ENCODE measurements around the gene SYNDIG1. TPM values are rescaled to one million over a fixed set of nuclear protein-coding genes. Genes with fewer than 3 reads are reported as not detected.

Gene SYNDIG1
- total RNA-seq, 1 experiment from 2014 or later = 17.9 TPM

DNA sequence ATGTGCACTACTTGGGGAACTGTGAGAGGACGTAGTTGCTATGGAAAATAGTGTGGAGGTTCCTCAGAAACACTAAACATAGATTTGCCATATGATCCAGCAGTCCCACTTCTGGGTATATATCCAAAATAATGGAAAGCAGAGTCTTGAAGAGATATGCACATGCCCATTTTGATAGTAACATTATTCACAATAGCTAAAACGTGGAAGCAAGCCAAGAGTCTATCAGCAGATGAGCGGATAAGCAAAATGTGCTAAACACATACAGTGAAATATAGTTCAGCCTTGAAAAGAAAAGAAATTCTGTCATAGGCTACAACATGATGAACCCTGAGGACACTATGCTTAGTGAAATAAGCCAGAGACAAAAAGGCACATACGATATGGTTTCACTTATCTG is 11.1 kb downstream of the SYNDIG1 start:
- ChIA-PET POLR2A (ENCODE audit: low non-redundant PET) (no interaction called here), CTCF (no interaction called here)
- TF ChIP-seq, protein P1, sequence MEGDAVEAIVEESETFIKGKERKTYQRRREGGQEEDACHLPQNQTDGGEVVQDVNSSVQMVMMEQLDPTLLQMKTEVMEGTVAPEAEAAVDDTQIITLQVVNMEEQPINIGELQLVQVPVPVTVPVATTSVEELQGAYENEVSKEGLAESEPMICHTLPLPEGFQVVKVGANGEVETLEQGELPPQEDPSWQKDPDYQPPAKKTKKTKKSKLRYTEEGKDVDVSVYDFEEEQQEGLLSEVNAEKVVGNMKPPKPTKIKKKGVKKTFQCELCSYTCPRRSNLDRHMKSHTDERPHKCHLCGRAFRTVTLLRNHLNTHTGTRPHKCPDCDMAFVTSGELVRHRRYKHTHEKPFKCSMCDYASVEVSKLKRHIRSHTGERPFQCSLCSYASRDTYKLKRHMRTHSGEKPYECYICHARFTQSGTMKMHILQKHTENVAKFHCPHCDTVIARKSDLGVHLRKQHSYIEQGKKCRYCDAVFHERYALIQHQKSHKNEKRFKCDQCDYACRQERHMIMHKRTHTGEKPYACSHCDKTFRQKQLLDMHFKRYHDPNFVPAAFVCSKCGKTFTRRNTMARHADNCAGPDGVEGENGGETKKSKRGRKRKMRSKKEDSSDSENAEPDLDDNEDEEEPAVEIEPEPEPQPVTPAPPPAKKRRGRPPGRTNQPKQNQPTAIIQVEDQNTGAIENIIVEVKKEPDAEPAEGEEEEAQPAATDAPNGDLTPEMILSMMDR (conservative IDR thresholded peaks at IDR 0.05; ENCODE audit: low read depth, low read length) = no peak
- BruUV-seq (replicated peaks) = no TSS peak
- no peak for DNase-seq (ENCODE audit: low spot score)
- no peaks in the 10 kb centered on the region for H3K27me3 ChIP-seq (replicated peaks; ENCODE audit: insufficient read depth, low read depth, low read length, poor library complexity)
- H3K9me3 ChIP-seq (ENCODE audit: low read depth, low read length, poor library complexity, severe bottlenecking) = no peaks in the 10 kb centered on the region
- H3K4me1 ChIP-seq (ENCODE audit: insufficient read depth, low read length, poor library complexity, severe bottlenecking) = peaks cover 4% of the 10 kb centered on the region
- no peak overlapping the region for H3K4me3 ChIP-seq (ENCODE audit: low read depth, low read length, poor library complexity, severe bottlenecking)
- H3K27ac ChIP-seq (ENCODE audit: low read depth, low read length, poor library complexity, severe bottlenecking) = no peak overlapping the region
- intact Hi-C loops (cut with micrococcal nuclease; ENCODE audit: unreplicated experiment) = no loop called here
- H3K36me3 ChIP-seq (ENCODE audit: insufficient read depth, low read length, poor library complexity, severe bottlenecking) = no peaks in the 10 kb centered on the region

DNA sequence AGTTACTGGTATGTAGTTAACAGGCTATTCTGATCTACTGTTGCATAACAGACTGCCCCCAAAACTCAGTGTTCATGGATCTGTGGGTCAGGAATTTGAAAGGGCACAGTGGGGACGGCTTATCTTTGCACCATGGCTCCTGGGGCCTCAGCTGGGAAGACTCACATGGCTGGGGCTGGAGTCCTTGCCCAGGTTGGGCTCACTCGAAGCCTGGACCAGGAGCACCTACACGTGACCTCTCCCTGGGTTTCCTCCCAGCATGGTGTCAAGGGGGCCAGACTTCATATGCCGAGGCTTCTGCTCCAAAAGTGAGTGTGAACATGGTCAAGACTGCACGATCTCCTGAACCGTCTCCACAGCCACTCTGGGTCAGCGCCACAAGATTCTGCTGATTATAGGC is 11.7 kb downstream of the SYNDIG1 start:
- ChIA-PET CTCF (no interaction called here), POLR2A (ENCODE audit: low non-redundant PET) (interaction anchor here (0.7 kb wide), 1 partner anchor 30 kb away, joined by 5 read pairs; no protein-coding TSS in a partner anchor)
- BruUV-seq (replicated peaks) = no TSS peak
- Histone ChIP-seq H3K4me3 (ENCODE audit: low read depth, low read length, poor library complexity, severe bottlenecking) (no peak overlapping the region), H3K27me3 (replicated peaks; ENCODE audit: insufficient read depth, low read depth, low read length, poor library complexity) (no peaks in the 10 kb centered on the region), H3K9me3 (ENCODE audit: low read depth, low read length, poor library complexity, severe bottlenecking) (no peaks in the 10 kb centered on the region), H3K36me3 (ENCODE audit: insufficient read depth, low read length, poor library complexity, severe bottlenecking) (no peaks in the 10 kb centered on the region), H3K4me1 (ENCODE audit: insufficient read depth, low read length, poor library complexity, severe bottlenecking) (peaks cover 4% of the 10 kb centered on the region), H3K27ac (ENCODE audit: low read depth, low read length, poor library complexity, severe bottlenecking) (no peak overlapping the region)
- DNase-seq (ENCODE audit: low spot score) = no peak
- no peak for TF ChIP-seq EZH2 (IDR thresholded peaks at IDR 0.05; ENCODE audit: borderline replicate concordance, low read depth, low read length, poor library complexity, severe bottlenecking)
- TF ChIP-seq, protein P1 (conservative IDR thresholded peaks at IDR 0.05; ENCODE audit: low read depth, low read length) = no peak
- intact Hi-C loops (cut with micrococcal nuclease; ENCODE audit: unreplicated experiment) = no loop called here

- intact Hi-C loops (cut with micrococcal nuclease; ENCODE audit: unreplicated experiment) = no loop called here
- Histone ChIP-seq H3K9me3 (ENCODE audit: low read depth, low read length, poor library complexity, severe bottlenecking) (no peaks in the 10 kb centered on the region), H3K4me1 (ENCODE audit: insufficient read depth, low read length, poor library complexity, severe bottlenecking) (peaks cover 4% of the 10 kb centered on the region), H3K27ac (ENCODE audit: low read depth, low read length, poor library complexity, severe bottlenecking) (no peak overlapping the region), H3K27me3 (replicated peaks; ENCODE audit: insufficient read depth, low read depth, low read length, poor library complexity) (no peaks in the 10 kb centered on the region), H3K4me3 (ENCODE audit: low read depth, low read length, poor library complexity, severe bottlenecking) (no peak overlapping the region), H3K36me3 (ENCODE audit: insufficient read depth, low read length, poor library complexity, severe bottlenecking) (no peaks in the 10 kb centered on the region)
- TF ChIP-seq EZH2 (IDR thresholded peaks at IDR 0.05; ENCODE audit: borderline replicate concordance, low read depth, low read length, poor library complexity, severe bottlenecking) = no peak
- TF ChIP-seq, protein P1 (conservative IDR thresholded peaks at IDR 0.05; ENCODE audit: low read depth, low read length) = no peak
- ChIA-PET CTCF (no interaction called here), POLR2A (ENCODE audit: low non-redundant PET) (no interaction called here)
- BruUV-seq (replicated peaks) = no TSS peak
- DNase-seq (ENCODE audit: low spot score) = no peak
Observed at GRCh38 chr20:24483435-24484080, 14.1 kb downstream of the SYNDIG1 start.

Data from A673 (cell line).